BE2C (cell line): ENCODE results near the gene MYOCD. TPM values are rescaled to one million over a fixed set of nuclear protein-coding genes. Genes with fewer than 3 reads are reported as not detected.

Experiments
- DNase-seq: peaks from one replicate; pipeline ENCODE4 v3.0.0-alpha.2; 2020
- H3K27me3 ChIP-seq: fragments of 250-450 bp; sonication (Bioruptor Pico); 2 replicates; pipeline ENCODE4 v1.5.1; 2020; ENCODE audit warnings: mild to moderate bottlenecking
- H3K36me3 ChIP-seq: fragments of 250-450 bp; sonication (Bioruptor Pico); 2 replicates; pipeline ENCODE4 v1.5.1; 2020; ENCODE audit warnings: mild to moderate bottlenecking
- H3K4me1 ChIP-seq: fragments of 250-450 bp; sonication (Bioruptor Pico); 2 replicates; pipeline ENCODE4 v1.5.1; 2020
- H3K4me3 ChIP-seq: 2 replicates; pipeline ENCODE4 v1.5.1; 2011; ENCODE audit warnings: low read depth, low read length
- H3K9me3 ChIP-seq: fragments of 250-450 bp; sonication (Bioruptor Pico); 2 replicates; pipeline ENCODE4 v1.5.1; 2020
- CTCF ChIP-seq: IDR thresholded peaks from 2 replicates; pipeline ENCODE4 v1.5.1; 2012; ENCODE audit warnings: mild to moderate bottlenecking, low read depth, low read length
- polyA plus RNA-seq: library from polyadenylated mRNA; unstranded; fragments of >200 nt; gene quantifications from one replicate; pipeline ENCODE4 v1.2.1, GENCODE V29; 2012; ENCODE audit warnings: low read depth, missing spikeins; ENCODE audit not compliant: insufficient read length, insufficient read depth

MYOCD gene
- not detected for polyA plus RNA-seq

- H3K4me3 ChIP-seq = no peak within 1 kb of the TSS
- DNase-seq = no peak
- H3K27me3 ChIP-seq = peaks cover 10% of the 10 kb centered on the region
- no peaks in the 10 kb centered on the region for H3K9me3 ChIP-seq
- TF ChIP-seq CTCF = no peak
- no peaks in the 10 kb centered on the region for H3K4me1 ChIP-seq
- no peaks in the 10 kb centered on the region for H3K36me3 ChIP-seq
Observed at GRCh38 chr17:12665263-12666210, at the start of gene MYOCD. Gene MYOCD (plus strand): TSS chr17:12665890. CDS start chr17:12666189, 299 bp downstream.

GRCh38 chr17:12616161-12616560, 49.5 kb upstream of the MYOCD start:
- DNase-seq = no peak
- Histone ChIP-seq H3K4me1 (no peaks in the 10 kb centered on the region), H3K36me3 (no peaks in the 10 kb centered on the region), H3K9me3 (no peaks in the 10 kb centered on the region), H3K4me3 (no peak overlapping the region), H3K27me3 (no peaks in the 10 kb centered on the region)
- TF ChIP-seq CTCF = no peak

- Histone ChIP-seq H3K9me3 (no peaks in the 10 kb centered on the region), H3K27me3 (no peaks in the 10 kb centered on the region), H3K4me3 (no peak overlapping the region), H3K4me1 (no peaks in the 10 kb centered on the region), H3K36me3 (no peaks in the 10 kb centered on the region)
- TF ChIP-seq CTCF = no peak
- DNase-seq = no peak
Observed at GRCh38 chr17:12618557-12618956, 47.1 kb upstream of the MYOCD start.

GRCh38 chr17:12619459-12620199, 46.1 kb upstream of the MYOCD start:
- DNase-seq = no peak
- no peak for TF ChIP-seq CTCF
- no peaks in the 10 kb centered on the region for H3K36me3 ChIP-seq
- H3K9me3 ChIP-seq = no peaks in the 10 kb centered on the region
- no peaks in the 10 kb centered on the region for H3K4me1 ChIP-seq
- no peaks in the 10 kb centered on the region for H3K27me3 ChIP-seq
- no peak overlapping the region for H3K4me3 ChIP-seq

GRCh38 chr17:12620200-12620720, 45.4 kb upstream of the MYOCD start:
- no peak overlapping the region for H3K4me3 ChIP-seq
- H3K4me1 ChIP-seq = no peaks in the 10 kb centered on the region
- TF ChIP-seq CTCF = no peak
- H3K27me3 ChIP-seq = no peaks in the 10 kb centered on the region
- no peaks in the 10 kb centered on the region for H3K9me3 ChIP-seq
- no peaks in the 10 kb centered on the region for H3K36me3 ChIP-seq
- DNase-seq = no peak
